HG02840 (cell line): ENCODE results near the gene AVPR2.

Source experiments
- ATAC-seq: cut with Tn5 transposase; IDR thresholded peaks from one replicate; pipeline ENCODE4 v1.9.1; 2021; ENCODE audit warnings: mild to moderate bottlenecking, moderate library complexity, moderate number of reproducible peaks; ENCODE audit not compliant: unreplicated experiment, low FRiP score

The AVPR2 gene

DNA sequence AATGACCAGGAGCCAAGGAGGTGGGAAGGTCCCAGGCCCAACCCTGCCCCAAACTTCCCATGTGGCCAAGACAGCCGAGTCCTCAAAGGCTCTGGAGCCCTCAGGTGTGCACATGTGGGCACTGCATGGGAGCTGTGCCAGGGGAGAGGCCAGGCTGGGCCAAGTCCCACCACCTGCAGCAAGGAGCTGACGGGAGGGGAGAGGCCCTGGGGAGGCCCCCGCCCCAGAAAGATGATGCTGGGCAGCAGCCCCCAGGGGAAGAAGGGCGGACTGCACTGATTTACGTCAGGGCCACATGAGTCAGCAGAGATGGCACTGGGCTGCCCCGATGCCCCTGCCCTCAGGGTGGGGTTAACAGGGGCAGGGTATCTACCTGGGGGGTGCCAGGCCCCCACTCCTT lies 19.9 kb upstream of the AVPR2 start:
- no peak for ATAC-seq

DNA sequence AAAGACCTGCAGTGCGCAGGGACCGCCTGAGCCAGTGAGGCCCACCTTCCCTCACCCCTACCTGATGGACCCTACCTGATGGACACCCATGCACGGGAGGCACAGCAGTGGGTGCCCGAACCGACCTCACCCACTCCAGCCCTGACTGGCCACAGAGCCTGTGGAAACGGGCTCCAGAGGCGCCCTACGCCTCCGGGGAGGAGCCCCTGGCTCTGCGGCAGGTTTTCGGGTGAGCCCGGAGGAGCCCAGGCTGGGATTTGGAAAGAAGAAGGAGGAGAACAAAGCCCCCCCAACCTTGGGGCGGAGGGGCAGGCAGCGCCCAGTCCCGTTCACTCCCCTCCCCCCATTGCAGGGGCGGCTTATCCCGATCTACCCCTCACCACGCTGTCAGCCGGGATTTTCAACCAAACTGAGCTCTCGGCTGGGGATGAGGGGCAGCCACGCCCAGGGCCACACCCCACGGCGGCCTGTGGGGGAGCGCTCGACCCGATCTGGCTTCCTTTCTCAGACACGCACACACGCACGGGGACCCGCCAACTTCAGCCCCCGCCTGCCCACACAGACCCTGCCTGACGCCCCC lies 19.2 kb upstream of the AVPR2 start:
- no peak for ATAC-seq

DNA sequence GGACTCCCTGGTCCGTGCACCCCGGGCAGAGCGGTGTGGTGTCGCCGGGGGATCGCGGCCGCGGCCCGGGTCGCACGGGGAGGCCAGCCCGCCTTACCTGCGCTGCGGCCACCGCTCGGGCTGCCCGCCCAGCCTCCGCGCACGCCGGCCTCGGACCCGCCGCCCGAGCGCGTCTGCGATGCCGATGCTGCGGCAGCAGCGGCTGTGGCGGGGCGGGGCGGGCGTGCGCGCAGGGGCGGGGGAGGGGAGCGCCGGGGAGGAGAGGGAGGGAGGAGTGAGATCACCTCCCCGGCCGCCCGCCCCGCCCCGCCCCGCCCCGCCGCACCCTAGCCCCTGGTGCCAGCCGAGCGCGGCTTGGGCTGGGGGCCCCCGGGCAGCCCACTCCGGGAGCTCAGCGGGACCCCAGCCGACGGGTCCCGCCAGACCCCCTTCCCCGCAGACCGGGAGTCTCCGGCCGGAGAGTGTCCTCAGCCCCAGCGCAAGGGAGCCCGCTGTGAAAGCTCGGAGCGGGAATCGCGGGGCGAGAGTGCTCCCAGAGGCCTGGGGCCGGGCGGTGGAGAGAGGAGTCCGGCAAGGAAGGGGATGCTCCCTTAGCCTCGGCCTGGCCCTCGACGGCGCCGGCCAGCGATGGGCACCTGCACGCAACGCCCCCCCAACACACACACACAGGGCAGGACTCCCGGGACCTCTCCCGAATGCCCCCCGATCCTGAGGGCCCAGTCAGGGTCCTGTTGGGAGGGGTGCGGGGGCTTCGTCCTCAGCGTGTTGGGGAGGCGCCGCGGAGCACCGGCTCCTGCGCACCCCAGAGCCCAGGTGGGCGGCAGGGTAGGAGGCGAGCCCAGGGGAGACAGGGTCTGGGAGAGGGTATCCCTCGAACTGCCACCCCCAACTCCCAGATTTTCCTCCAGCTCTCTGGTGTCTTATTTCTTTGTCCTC lies 18.2 kb upstream of the AVPR2 start, which contains the start of gene L1CAM:
Gene L1CAM (minus strand): TSS at position 206 of the 936 bp plus-strand sequence. CDS start 10,337 bp downstream, outside the sequence.
- ATAC-seq: no peak

DNA sequence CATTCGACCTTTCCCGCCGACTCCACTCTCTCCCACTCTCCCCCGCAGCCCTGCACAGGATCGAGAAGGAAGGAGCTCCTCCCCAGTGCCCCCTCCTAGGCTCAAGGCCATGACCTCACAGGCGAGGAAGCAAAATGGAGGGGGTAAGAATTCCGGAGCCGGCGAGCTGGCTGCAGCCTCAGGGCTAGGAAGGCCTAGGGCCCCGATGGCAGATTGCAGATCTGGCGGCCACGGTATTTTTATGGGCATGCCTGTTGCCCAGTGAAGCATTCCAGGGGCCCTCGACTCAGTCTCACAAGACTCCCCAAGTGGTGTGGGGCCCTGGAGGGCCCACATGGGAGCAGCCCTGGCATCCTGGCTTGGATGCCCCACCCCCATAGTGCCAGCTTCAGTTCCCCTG lies 17.6 kb upstream of the AVPR2 start:
- no peak for ATAC-seq

DNA sequence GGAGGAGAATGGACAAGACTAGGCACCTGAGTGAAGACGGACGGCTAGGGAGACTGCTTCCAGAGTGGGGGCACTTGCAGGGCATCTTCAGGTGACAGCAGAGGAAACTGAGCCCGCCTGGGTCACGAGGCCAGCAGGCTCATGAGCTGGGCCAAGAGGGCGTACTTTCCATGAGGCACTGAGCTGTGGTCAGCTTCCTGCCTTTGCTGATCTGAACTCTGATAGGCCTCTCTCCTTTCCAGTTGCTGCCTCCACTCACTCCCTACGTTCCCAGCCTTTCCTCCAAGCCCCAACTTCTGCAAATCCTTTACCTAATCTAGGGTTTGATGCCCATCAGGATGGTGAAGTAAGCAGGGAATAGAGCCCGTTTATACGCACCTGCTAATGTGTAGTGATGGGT lies 17.1 kb upstream of the AVPR2 start:
- no peak for ATAC-seq

DNA sequence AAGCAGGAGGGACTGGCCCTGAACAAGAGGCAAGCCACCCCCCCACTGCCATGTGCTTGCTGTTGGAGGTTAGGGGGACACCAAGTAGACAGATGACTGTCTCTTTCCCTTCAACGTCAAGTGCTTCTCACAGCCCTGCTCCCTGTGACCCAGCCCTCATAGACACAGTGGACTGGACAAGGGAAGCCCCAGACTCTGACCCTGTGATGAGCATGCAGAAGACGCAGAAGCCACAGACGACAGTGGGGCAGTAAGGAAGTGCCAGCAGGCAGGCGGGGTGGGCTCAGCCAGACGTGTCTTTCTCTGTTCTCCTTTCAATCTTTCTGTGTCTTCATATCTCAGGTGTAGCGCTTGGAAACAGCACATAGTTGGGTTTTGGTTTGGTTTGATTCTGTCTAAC lies 16.1 kb upstream of the AVPR2 start:
- ATAC-seq: no peak

DNA sequence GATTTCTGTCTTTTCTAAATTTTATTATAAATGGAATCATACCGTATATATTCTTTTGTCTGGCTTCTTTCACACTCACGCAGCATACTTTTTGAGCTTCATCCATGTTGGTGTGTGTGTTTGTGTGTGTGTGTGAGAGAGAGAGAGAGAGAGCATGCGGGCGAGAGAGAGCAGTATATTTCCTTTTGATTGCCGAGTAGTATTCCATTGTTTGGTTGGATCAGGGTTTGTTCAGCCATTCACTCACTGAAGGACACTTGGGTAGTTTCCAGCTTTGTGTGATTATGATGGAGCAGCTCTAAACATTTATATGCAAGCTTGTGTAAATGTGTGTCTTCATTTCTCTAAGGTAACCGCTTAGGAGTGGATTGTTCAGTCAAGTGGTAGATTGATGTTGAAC lies 15.3 kb upstream of the AVPR2 start:
- no peak for ATAC-seq

DNA sequence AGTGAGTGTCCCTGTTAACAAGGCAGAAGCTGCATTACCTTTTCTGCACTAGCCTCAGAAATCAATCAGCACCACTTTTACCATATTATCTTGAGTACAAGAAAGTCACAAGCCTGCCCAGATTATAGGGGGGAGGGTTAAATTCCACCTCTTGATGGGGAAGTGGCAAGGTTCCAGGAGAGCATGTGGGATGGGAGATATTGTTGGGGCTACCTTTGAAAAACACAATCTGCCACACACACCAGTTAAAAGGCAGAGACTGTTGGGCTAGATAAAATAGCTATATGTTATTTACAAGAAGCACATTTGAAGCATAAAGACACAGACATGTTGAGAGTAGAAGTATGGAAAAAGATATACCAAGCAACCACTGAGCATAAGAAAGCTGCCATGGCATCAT lies 6.6 kb upstream of the AVPR2 start:
- ATAC-seq: no peak

DNA sequence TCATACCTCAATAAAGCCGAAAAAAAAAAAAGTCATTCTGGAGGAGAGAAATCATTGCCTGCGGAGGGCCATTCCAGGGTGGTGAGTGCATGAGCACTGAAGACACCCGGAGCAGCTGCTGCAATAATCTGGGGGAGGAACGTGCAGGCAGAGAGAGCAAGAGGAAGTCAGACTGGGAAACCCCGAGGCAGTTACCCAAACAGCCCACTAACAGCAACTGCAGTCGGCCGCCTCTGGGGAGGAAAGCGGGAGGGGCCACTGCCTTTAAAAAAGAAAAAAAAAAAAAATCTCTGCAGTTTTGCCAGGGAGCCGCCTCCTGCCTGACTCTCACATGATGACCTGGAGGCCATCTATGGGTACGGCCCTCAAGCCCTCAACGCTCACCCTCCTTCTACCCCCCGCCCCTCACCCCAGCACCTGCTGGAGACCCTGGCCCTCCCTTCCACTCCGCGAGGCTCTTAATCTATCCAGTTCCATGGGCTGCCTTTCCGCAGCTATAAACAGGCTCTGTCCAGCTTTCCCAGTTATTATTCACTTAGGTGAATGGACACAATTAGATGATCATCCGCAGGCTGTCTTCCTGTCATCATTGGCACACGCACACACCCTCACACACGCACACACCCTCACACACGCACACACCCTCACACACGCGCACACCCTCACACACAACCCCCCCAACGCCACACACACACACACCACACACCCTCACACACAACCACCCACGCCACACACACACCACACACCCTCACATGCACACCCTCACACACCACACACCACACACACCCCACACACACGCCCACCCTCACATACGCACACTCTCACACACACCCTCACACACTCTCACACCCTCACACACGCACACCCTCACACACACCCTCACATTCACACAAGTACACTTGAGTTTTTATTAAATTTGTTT lies 3.4 kb upstream of the AVPR2 start:
- ATAC-seq: peak; percentile 68

DNA sequence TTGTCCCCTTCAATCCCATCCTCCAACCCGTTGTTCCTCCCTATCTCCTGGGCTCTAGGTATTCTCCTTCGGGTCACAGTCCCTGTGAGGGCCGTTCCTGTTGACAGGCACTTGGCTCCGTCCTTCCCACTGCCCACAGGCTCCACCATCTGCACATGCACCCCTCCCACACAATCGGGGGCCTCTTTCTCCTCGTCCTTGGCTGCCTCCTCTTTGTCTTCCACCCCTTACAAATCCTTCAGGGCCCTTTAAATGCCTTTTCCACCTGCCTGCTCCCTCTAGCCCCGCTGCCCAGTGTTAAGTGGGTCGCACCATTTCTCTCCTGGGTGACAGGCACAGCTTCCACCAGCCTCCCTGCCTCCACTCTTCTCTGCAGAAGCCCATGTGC lies 2.7 kb upstream of the AVPR2 start:
- no peak for ATAC-seq

DNA sequence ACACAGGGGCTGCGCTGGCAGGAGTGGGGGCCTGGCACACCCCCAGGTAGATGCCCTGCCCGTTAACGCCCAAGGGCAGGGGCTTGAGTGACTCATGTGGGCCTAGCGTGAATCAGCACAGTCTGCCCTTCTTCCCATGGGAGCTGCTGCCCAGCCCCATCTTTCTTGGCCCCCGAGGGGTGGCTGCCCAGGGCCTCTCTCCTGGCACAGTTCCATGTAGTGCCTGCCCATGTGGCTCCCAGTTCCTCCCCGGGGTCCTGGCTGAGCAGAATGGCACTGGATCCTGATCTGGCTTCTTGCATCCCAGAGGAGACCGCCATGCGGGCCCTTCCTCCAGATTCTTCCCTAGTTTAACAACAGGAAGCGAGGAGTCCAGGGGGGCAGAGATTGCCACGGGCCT lies 2.1 kb upstream of the AVPR2 start:
- ATAC-seq: no peak

DNA sequence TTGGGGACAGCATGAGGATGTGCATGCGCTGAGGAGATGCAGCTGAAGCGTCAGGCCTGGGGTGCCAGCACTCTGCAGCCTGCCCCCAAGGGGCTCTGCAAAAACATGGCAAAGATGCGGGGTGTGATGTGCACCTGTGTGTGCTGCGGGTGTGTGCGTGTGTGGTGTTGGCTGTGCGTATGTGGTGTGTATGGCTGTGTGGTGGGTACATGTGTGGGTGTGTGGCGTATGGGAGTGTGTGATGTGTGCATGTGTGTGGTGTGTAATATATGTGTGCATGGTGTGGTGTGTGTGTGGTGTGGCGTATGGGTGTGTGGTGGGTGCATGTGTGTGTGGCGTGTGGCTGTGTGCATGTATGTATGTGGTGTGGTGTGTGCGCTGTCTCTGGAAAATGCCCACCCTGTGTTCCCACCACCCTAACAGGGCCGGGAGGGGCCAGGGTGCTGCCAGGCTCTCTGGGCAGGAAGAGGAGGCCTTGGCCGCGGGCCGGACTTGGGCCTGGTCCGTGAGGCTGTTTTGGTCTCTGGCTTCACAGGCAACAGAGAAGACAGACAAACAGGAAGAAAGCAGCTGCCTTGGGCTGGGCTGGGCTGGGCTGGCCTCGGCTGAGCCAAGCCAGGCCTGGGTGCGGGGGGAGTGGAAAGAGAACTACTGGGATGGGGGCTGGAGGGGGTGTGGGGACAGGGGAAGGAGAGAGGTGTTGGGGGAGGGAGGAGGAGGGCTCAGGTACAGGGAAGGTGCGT lies 1.1 kb upstream of the AVPR2 start:
- ATAC-seq: no peak

DNA sequence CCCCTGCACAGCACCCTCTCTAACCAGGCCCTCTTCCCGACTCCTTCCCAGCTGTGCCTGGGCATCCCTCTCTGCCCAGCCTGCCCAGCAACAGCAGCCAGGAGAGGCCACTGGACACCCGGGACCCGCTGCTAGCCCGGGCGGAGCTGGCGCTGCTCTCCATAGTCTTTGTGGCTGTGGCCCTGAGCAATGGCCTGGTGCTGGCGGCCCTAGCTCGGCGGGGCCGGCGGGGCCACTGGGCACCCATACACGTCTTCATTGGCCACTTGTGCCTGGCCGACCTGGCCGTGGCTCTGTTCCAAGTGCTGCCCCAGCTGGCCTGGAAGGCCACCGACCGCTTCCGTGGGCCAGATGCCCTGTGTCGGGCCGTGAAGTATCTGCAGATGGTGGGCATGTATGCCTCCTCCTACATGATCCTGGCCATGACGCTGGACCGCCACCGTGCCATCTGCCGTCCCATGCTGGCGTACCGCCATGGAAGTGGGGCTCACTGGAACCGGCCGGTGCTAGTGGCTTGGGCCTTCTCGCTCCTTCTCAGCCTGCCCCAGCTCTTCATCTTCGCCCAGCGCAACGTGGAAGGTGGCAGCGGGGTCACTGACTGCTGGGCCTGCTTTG lies 1.1 kb downstream of the AVPR2 start:
- ATAC-seq: no peak

DNA sequence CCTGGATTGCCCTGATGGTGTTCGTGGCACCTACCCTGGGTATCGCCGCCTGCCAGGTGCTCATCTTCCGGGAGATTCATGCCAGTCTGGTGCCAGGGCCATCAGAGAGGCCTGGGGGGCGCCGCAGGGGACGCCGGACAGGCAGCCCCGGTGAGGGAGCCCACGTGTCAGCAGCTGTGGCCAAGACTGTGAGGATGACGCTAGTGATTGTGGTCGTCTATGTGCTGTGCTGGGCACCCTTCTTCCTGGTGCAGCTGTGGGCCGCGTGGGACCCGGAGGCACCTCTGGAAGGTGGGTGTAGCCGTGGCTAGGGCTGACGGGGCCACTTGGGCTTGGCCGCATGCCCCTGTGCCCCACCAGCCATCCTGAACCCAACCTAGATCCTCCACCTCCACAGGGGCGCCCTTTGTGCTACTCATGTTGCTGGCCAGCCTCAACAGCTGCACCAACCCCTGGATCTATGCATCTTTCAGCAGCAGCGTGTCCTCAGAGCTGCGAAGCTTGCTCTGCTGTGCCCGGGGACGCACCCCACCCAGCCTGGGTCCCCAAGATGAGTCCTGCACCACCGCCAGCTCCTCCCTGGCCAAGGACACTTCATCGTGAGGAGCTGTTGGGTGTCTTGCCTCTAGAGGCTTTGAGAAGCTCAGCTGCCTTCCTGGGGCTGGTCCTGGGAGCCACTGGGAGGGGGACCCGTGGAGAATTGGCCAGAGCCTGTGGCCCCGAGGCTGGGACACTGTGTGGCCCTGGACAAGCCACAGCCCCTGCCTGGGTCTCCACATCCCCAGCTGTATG lies 1.8 kb downstream of the AVPR2 start:
- ATAC-seq: no peak

DNA sequence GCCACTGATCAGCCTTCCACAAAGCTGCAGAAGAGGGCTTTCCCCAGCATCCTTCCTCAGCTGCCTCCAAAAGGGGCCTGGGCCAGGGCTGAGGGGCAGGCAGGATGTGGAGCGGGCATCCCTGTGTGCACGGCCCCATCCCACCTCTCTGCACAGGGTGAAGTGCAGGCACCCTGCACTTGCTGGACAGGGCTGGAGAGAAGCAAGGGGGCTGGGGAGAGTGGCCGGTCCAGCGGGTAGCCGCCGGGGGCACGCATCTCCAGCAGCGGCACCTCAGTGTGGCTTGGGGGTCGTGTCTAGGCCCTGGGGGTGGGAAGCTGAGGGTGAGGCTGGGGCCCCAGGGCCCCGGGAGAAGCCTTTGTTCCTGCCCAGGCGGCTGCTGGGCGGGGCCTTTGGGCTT lies 3.0 kb downstream of the AVPR2 start:
- ATAC-seq: no peak

DNA sequence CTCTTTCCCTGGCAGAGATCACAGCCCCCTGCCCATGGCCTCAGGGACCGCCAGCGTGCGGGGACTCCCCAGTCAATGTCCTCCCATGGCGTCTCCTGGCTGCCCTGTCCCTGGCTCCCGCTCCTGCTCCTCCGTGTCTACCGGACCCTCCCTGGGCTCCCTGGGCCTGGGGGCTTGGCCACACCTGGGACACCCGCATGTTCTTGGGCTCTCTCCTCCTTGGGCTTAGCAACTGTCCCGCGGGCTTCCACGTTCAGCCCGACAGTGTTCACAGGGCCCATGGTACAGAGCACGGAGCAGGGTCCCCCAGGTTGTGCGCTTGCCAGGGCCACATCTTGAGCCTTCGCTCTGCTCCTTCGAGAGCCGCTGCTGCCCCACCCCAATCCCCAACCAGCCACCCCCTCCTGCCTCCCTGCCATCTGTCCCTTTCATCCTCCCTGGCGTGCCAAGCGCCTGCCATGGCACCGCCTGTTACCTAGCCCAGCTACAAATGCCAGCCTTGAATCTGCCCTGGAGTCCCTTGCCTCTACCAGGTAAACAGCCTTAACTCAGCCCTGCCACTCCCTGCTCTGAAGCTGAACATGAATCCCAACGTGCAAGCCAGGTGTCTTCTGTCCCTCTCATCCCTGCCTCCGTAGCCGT lies 3.9 kb downstream of the AVPR2 start:
- no peak for ATAC-seq

DNA sequence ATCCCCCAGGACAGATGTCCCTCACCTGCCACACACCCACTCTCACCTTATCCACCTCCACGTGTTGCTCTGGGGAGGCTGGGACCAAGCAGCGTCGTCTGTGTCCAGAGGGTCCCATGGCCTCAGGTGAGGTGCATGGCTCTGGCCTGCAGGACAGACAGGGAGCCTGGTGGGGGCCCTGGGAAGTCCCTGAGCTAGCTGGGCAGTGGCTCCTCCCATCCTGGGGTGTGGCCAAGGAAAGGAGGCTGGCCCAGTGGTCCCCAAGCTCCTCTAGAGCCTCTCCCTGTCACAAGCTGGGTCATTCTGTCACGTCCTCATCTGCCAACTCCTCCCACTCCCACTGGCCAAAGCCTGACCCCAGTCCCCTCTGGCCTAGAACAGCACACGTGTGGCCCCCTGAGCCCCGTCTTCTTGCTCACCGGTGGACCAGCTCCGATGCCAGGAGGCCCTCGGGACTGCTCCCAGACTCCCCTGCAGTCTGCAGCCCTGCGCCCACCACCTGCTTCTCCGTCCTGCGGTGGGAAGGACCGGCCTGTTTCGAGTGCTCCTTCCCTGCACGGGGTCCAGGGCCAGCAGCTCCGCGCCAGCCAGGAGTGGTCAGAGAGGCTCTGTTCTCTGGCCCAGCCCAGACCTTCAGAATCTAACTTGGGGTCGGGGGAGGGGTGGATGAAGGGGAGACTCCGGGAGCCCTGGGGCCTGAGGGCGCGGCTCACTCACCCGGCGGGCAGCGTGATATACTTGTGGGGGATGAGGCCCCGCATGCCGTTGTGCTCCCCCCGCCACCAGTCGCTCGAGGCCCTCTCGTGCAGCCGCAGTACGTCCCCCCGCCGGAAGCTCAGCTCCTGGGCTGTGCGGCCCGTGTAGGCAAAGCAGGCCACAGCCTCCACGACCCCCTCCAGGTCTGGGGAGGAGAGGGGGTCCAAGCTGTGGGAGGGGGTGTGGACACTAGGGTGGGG lies 4.8 kb downstream of the AVPR2 start:
- no peak for ATAC-seq

DNA sequence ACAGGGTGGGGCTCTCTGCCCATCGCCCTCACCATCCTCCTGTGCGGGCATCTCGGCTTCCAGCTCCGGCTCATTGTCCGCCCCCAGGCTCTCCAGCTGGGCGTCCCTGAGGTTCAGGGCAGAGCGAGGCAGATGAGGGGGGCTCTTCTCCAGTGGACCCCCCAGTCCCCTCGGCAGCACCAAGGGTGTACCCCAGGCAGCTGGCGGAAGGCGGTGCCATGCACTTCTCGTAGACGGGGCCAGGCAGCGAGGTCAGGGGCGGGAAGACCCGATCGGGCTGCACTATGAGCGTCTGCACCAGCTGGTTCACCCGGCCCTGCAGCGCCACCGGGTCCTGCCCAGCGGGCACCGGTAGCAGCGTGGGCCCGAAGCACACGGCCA lies 5.5 kb downstream of the AVPR2 start:
- no peak for ATAC-seq
